ENCODE data around the gene TMEM108.

Gene TMEM108

GRCh38 chr3:133123636-133124035, 85.4 kb downstream of the TMEM108 start (continued):
- TF ChIP-seq ZNF16 (tag by site-specific recombination; IDR thresholded peaks at IDR 0.05; ENCODE audit: low read depth) (no peak), ZNF169 (tag by site-specific recombination; IDR thresholded peaks at IDR 0.05) (no peak), ZNF26 (tag by site-specific recombination; IDR thresholded peaks at IDR 0.05) (no peak), ZSCAN30 (tag by site-specific recombination; IDR thresholded peaks at IDR 0.05) (no peak), ZNF514 (tag by site-specific recombination; IDR thresholded peaks at IDR 0.05) (no peak), ZNF48 (tag by site-specific recombination; IDR thresholded peaks at IDR 0.05) (no peak), ZNF76 (tag by site-specific recombination; IDR thresholded peaks at IDR 0.05; ENCODE audit: borderline replicate concordance, low read depth) (no peak), SCRT1 (tag by site-specific recombination; IDR thresholded peaks at IDR 0.05; ENCODE audit: borderline replicate concordance) (no peak)

- ChIA-PET CTCF (no interaction called here), POLR2A (no interaction called here)
- H3K27ac ChIP-seq (ENCODE audit: extremely low read depth, low read depth, low read length): no peak overlapping the region
- no peaks in the 10 kb centered on the region for H3K36me3 ChIP-seq (ENCODE audit: control insufficient read depth in 2 of 2, insufficient read depth in 1 of 2, low read length in 2 of 2)
- H3K9me3 ChIP-seq (ENCODE audit: control insufficient read depth, insufficient read depth, low read depth, low read length): no peaks in the 10 kb centered on the region
- no peak overlapping the region for H3K4me3 ChIP-seq (ENCODE audit: low read depth, low read length)
- no peak for TF ChIP-seq ZNF391 (tag by site-specific recombination; IDR thresholded peaks at IDR 0.05; ENCODE audit: borderline replicate concordance, low read depth)
- no peak for TF ChIP-seq ELK4 (IDR thresholded peaks at IDR 0.05; ENCODE audit: borderline replicate concordance, low read depth, low read length)
- TF ChIP-seq ZNF366 (tag by site-specific recombination; conservative IDR thresholded peaks at IDR 0.05): no peak
- TF ChIP-seq SETDB1 (IDR thresholded peaks at IDR 0.05; ENCODE audit: insufficient read length, low read length): no peak
- TF ChIP-seq ZNF324 (tag by site-specific recombination; IDR thresholded peaks at IDR 0.05): no peak
- no peak for TF ChIP-seq ZNF670 (tag by site-specific recombination; IDR thresholded peaks at IDR 0.05; ENCODE audit: low read depth)
- TF ChIP-seq ZNF398 (tag by site-specific recombination; IDR thresholded peaks at IDR 0.05): no peak
- no peaks in the 10 kb centered on the region for H3K4me1 ChIP-seq (ENCODE audit: control insufficient read depth, insufficient read depth, low read length)
Measured at GRCh38 chr3:133124511-133124910, 86.3 kb downstream of the TMEM108 start.

- no peak overlapping the region for H3K27ac ChIP-seq (ENCODE audit: extremely low read depth, low read depth, low read length)
- no peak overlapping the region for H3K4me3 ChIP-seq (ENCODE audit: low read depth, low read length)
- H3K36me3 ChIP-seq (ENCODE audit: control insufficient read depth in 2 of 2, insufficient read depth in 1 of 2, low read length in 2 of 2): no peaks in the 10 kb centered on the region
- H3K9me3 ChIP-seq (ENCODE audit: control insufficient read depth, insufficient read depth, low read depth, low read length): no peaks in the 10 kb centered on the region
- H3K4me1 ChIP-seq (ENCODE audit: control insufficient read depth, insufficient read depth, low read length): no peaks in the 10 kb centered on the region
- POLR2A ChIA-PET: no interaction called here
- CTCF ChIA-PET: interaction anchor here (0.7 kb wide), 1 partner anchor 176 kb away, joined by 3 read pairs; no protein-coding TSS in a partner anchor
- TF ChIP-seq HOXD13 (CRISPR knock-in tag; IDR thresholded peaks at IDR 0.05; ENCODE audit: borderline replicate concordance): no peak
- no peak for TF ChIP-seq ZBTB7A (tag by site-specific recombination; IDR thresholded peaks at IDR 0.05; ENCODE audit: low read depth)
- no peak for TF ChIP-seq ZNF843 (tag by site-specific recombination; IDR thresholded peaks at IDR 0.05)
- TF ChIP-seq ZBTB48 (tag by site-specific recombination; IDR thresholded peaks at IDR 0.05): no peak
- no peak for TF ChIP-seq ZFP3 (tag by site-specific recombination; IDR thresholded peaks at IDR 0.05; ENCODE audit: low read depth)
- no peak for TF ChIP-seq ZNF449 (tag by site-specific recombination; IDR thresholded peaks at IDR 0.05)
Measured at GRCh38 chr3:133125171-133125570, 87.0 kb downstream of the TMEM108 start.

All from HEK293 (cell line).